DMS153 treated with DMSO at 0.1 percent for 48 hours (cell line): ENCODE results near the gene STYXL1.
A peak's percentile ranks its signal among the peaks of the same experiment; 100 is the strongest.

Experiments used
- DNase-seq: peaks from one replicate; lab custom pipeline; 2025; ENCODE audit not compliant: unreplicated experiment; lab: John Stamatoyannopoulos, UW

STYXL1 gene

DNA sequence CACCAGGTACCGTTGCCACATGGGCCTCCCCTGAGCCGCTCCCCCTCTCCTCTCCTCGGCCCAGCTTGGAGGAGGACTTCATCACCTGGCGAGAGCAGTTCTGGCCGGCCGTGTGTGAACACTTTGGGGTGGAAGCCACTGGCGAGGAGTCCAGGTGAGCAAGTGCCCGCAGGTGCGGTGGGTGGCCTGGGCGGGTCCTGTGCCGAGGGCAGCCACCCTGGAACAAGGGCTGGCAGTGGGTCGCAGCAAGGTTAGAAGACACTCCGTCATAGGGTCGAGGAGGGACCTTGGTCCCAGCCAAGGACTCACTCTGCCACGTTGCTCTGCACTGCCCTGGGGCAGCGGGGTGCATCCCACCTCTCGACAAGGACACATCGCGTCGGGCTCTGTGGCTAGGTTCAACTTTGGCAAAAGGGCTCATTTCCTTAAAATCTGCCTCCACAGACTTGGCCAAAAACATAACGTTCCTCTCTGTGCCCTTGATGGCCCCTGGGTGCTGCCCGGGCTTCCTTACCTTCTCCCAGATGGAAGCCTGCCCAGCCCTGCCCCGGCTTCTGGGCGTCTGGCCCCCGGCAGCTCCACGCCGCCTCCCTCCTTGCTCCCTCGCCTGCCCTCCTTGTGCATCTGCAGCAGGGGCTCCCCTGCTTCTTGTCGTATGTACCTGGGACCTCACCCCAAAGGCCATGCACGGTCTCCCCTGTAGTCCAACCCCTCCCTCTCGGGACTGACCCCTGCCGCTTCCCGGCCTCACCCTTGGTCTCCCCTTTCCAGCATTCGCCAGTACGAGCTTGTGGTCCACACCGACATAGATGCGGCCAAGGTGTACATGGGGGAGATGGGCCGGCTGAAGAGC is 66.1 kb downstream of the STYXL1 start:
- DNase-seq: no peak

DNA sequence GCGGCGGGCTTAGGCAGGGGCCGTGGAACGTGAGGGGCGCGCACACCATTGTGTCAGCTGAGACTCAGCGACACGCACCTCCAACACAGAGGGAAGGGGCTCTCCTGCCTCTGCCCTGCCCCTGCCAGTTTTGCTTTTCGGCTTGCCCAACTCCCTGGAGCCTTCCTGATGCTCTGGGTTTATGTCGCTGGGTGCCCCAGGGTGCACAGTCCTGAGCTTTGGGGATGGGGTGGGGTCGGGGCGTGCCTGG is 66.7 kb downstream of the STYXL1 start:
- no peak for DNase-seq

DNA sequence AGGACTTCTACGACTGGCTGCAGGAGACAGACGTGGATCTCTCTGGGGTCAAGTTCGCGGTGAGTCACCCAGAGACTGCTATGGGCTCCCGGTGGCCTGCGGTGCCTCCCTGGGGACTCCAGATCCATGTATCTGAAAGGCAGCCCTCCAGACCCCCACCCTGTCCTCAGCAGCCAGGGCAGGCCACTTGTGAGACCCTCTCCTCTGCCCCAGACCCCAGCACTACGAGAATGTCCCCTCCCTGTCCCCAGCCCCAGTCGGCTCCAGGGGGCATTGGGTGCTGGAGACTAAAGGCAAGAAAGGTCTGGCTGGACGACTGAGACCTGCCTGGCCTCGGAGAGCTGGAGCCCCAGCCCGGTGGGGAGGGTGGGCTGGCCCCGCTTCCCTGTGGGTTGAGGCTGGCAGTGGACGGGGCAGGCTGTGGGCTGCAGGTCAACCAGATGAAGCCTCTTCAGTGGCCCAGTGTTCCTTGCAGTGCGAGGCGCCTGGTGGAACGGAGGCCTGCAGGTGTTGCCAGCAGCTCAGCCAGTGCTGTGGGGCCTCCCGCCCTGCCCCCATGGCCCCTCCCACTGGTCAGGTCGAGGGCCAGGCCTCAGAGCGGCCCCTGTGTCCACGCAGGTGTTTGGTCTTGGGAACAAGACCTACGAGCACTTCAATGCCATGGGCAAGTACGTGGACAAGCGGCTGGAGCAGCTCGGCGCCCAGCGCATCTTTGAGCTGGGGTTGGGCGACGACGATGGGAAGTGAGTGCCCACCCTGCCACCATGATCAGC is 67.2 kb downstream of the STYXL1 start:
- DNase-seq: no peak

DNA sequence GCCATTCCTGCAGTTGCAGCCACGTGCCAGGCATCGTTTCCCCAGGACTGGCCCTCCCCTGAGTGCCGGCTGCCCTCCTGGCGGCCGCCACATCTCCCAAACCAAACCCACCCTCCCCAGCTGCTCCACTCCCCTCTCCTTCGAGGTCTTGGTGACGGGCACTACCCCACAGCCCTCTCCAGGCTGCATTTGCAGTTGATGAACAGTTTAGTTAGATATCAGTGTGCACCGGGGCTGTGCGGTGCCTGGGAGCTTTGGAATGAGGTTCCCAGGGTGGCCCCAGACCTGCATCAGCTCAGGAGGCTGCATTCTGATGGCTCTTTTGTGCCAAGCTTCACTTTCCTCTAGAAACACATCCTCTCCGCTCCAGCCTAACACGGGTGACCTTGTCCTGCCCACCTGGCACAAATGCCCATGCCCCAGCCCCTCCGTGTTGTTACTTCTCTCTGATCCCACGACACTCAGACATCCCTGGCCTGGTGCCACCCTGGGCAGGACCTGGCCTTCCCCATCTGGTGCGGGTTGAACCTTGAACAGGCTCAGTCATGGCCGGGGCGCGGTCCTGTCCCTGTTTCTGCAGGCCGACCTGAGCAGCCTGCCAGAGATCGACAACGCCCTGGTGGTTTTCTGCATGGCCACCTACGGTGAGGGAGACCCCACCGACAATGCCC is 67.9 kb downstream of the STYXL1 start:
- no peak for DNase-seq

DNA sequence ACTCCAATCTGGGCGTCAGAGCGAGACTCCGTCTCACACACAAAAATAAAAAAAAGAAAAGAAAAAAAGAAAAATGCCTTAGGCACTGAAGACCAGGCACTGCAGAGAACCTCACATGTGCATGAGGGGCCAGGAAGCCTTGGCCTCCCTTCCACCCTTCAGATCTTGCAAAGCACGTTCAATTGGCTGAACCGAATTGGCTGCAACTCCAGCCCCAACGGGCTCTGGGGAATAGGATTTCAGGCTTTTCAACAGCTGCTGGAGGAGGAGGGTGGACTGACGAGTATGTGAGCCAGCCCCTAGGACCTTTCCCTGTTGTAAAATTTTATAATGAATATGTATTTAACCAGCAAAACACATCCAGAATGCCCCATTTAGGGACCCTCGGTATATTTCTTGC is 70.1 kb downstream of the STYXL1 start:
- DNase-seq: no peak

DNA sequence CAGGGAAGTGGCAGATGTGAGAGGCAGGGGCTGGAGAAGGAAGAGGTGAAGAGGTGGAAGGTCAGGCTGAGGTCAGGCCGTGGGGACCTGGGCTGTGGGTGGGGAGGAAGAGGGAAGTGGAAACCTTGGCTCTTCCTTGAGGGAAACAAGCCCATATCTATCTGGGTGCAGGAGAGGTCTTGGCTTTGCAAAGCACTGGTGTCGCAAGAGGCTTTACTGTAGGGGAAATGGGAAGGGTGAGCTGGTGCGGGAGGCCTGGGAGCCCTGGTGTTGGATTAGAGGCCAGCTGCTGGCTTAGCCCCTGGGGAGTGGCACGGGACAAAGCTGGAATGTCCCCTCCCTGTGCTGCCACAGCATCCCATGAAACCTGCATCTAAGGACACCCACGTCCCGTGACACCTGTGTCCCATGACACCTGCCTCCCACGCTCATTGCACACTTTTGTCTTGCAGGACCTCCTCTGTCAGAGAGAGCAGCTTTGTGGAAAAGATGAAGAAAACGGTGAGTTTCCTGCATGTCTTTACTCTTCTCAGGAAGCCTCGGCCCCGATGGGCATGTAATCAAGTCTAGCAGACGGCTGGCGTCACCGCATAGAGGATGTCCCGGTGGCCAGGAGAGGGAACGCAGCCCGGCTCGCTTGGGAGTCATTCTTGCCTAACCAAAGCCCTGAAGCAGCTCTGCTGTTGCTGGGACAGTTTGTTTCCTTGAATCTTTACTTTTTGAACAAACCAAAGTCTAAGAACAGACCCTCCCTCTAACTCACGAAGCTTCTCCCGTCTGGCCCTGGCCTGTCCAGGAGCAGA is 75.6 kb downstream of the STYXL1 start:
- DNase-seq: no peak

DNA sequence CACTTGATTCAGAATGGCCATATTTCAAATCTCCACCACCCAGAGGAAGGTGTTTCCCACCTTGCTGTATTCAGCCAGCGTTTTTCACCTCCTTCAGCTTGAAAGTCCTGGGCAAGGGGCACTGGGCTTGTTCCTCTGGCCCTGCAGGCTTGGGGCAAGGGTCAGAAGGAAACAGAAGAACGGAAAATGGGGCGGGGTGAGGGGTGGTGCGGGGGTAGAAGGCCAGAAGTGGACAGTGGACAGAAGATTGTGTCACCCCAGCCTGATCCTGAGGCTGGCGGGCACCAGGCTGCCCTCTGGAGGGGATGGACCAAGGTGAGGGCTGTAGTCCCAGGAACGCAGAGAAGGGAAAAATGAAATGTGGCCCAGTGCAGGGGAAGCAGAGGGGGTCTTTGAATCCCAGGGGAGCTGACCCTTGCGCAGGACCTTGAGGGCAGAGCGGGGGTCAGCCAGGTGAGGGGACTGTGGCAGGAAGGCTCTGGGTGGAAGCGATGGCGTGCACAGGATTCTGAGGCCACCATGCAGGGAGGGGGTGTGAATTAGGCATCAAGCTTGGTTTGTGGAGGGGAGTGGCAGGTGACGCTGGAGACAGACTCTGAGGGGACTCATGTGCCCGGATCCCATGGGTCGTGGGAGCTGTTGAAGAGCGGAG is 76.4 kb downstream of the STYXL1 start:
- DNase-seq: no peak

DNA sequence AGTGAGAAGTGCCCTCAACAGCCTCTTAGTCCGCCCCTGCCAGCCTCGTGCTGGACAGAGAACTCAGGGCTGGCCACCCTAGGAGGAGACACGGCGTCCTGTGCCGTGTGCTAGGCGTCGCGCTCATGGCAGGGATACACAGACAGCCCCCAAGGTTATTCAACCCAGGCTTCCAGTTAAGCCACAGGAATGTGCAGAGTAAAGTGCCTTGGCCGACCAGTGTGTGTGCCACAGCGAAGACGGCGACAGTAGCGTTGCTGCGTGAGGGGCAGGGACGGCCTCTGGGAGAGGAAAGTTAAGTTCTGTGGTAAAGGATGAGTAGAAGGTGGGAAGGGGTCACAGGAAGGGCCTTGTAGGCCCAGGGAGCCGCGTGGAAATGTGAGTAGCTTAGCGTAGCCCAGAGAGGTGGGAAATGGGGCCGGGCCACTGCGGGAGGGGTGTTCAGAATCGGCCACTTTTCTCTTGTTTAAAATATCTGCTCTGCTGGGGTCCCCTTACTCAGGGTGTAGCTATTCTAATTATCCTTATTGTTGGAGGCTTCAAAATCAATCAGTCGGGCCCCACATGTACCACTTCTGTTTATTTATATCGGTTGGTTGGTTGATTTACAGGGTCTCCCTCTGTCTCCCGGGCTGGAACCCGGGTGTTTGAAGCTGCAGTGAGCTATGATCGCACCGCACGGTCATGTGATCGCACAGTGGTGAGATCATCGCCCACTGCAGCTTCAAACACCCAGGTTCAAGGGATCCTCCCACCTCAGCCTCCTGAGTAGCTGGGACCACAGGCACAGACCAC is 77.9 kb downstream of the STYXL1 start:
- no peak for DNase-seq

DNA sequence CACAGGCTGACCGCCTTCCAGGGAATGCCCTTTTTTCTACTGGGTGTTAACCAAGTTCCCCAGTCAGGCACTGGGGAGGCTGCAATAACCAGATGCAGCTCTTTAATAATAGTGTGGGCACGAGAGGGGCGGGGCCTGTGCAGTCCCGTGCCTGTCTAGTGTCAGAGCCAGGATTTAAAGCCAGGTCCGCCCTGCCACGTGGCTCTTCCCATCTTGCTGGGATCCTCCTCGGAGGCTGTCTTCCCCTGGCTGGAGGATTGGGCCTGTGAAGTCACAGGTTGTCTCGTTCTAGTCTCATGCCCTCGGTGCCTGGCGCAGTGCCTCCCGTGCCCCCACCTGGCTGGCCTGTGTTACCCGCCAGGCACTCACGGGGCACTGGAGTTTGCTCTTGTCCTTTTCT is 78.6 kb downstream of the STYXL1 start:
- DNase-seq: no peak

DNA sequence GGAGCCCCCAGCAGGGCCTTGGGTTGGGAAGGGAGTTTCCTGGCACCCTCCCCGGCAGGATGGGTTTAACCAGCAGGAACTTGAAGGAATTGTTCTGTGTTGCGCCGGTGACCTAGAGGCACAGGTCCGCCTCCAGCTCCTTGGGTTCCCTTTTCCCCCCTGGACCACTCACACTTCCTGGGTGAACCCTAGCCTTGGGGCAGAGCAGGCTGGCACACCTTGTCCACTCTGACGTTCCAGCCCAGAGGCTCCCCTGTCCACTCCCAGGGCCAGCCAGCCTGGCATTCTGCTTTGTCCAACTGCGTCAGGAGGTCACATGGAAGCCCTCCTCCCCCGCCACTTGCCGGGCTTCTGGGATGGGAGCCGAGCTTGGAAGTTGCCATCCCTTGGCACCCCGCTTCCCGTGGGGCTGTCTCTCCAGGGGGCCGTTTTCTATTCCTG is 79.2 kb downstream of the STYXL1 start:
- no peak for DNase-seq

DNA sequence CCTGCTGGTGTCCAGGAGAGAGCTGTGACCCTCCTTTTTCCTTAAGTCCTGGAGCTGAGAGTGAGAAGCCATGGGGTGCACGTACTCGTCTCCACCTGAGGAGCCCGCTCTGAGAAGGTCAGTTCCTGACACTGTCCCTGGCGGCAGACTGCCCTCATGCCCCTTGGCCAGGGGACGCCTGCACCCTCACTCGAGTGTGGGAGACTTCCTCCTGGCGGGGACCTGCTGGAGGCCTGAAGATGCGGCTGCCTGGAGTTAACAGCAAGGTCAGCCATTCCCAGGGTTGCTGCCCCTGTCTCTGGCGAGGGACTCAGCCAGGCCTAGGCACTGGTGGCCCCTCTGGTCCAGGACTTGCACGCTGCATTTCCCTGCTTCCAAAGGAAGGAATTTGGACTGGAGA is 79.8 kb downstream of the STYXL1 start:
- DNase-seq: no peak

DNA sequence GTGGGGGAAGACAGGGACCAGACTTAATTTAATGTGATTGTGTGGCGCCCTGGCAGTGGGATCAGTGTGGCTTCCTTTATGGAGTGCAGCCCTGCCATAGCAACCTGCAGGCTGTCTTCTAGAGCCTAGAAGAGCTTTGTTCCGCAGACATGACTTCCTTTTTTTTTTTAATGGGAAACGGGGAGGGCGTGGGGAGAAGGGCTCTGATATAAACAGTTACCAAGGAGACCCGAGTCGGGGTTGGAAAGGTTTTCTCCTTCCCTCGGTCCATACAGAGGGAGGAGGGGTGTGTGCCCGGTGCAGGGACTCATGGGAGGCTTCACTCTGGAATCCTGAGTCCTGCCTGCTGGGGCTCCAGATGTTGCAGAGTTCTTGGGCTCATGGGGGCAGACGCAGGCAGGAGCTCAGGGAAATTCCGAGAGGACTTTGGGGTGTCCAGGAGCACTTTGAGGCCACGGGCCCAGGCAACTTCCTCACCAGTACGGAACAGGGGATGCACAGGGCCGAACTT is 80.3 kb downstream of the STYXL1 start:
- peak; percentile 14 for DNase-seq

DNA sequence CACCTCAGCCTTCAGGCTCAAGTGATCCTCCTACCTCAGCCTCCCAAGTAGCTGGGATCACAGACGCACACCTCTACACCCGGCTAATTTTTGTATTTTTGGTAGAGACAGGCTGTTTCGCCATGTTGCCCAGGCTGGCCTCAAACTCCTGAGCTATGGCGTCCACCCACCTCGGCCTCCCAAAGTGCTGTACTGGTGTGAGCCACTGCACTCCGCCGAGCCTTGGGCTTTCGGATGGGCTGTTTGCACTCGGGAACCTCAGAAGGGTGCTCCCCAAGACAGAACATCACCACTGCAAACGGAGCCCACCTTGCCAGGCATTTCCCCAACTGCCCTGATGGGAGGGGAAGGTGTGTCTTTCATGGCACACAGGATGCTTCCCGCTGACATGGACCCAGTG is 80.7 kb downstream of the STYXL1 start:
- DNase-seq: no peak

DNA sequence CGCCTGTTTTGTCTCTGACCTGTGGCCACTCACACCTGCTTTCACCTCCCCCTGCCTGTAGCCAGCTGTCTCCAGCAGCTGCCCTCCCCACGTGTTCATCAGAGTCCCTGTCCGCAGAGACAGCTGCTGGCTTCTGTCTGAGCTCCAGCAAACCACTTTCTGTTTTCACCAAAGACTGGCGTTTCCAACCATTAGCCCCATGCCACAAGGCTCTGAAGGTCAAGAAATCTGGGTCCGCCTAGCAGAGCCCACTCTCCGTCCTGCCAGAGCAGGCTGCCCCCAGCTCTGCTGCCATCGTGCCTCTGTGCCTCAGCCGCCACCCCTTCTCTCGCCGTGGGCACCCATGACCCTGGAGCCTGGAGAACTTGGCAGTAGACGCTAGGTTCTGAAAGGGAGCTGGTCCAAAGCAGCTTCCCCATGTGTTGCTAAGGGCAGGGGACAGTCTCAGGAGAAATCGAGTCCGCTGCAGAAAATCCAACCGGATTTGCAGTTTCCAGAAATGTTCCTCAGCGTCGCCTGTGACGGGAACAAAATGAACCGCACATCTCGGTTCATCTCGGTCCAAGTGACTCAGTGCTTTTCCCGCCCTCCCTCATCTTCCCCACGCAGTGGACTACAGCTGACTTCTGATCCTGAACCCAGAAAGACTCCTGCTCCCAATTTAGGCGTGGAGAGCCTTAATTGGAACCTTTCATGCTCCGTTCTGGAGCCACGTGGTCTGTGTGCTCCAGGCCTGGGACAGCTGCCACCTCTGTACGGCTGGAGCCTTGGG is 81.4 kb downstream of the STYXL1 start:
- DNase-seq: peak; percentile 10

DNA sequence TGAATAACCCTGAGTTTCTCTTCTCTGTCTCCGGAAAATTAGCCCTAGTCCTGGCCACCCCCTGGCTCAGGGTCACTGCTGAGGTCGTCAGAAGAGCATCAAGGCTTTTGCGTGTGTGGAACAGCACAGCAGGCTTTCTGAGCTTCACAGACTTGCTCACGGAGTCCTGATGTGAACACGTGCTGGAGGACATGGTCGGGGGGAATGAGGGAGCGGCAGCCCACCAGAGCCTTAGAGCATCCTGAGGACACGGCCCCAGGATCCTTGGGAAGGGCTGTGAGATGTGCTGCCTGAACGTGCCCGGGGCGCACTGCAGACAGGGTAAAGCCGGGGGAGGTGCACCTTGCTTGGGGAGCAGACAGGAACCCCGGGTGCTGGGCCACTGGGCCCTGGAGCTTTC is 82.2 kb downstream of the STYXL1 start:
- DNase-seq: no peak

DNA sequence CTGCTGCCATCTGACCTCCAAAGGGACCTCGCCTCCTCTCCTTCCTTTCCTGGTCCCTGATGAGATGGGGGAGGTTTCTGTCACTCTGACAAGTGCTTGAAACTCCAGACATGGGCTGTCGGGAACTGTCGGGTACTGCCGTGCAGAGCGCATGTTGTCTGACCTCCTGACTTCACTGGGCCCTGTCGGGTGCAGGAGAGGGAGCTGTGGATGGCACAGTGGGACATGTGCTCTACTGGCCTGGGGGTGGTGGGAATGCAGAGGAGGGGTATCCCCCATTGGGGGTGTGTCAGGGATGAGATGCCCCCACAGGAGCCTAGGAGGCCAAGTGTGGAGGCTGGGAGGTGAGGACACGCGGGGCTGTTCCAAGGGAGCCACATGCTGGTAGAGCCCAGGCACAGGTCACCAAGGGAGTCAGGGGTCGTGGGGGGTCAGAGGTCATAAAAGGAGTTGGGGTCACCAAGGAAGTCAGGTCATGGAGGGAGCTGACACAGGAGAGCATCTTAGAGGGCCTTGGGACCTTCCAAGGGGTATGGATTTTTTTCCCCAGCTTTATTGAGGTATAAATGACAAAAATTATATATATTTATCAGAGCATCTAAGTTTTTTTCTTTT is 84.3 kb downstream of the STYXL1 start:
- no peak for DNase-seq

DNA sequence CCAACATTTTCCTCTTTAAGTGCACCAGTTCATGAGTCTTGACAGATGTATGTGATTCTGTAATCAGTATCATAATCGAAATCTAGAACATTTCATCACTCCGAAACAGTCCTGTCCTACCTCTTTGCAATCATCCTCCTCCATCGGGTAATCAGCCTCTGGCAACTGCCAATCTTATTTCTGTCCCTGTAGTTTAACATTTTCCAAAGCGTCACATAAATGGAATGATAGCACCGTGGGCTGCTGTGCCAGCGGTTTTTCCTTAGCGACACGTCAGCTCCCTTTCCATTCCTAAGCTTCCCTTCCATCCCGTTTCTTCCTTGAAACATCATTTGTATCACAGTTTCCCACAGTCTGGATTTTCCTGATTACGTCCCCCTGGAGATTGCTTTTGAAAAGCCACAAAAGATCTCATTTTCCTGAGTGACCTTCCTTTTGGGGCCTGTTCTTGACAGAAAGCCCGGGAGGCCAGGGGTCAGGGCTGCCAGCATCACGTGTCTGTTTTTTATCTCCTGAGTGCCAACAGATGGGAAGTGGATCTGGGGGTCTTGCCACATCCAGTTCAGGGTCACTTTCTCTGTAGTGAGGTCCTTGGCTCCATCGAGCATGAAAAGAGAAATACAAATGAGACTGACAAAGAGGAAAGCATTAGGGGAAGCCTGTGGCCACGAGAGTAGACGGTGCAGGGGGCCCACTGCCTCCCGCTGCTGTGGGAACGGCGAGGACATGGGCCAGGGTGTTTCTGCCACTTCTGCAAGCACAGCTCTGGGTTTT is 85.0 kb downstream of the STYXL1 start:
- DNase-seq: no peak

DNA sequence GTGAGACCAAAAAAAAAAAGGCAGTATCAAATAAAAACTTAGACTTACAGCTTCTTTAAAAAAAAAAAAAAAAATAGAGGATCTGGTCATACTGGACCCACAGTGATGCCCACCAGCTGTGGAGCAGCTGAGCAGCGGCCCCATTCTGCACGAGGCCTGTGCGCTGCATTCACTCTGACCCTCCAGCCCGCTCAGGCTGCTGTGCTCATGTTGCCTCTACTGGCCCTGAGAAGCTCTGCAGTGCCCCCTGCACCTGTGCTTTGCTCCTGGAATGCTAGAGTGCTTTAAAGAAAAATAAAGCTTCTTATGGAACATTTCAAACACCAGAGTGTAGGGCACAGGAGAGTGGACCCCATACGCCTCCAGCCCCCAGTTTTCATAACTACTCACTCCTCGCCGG is 86.6 kb downstream of the STYXL1 start:
- no peak for DNase-seq
